GM21528 (cell line): Measurements from ENCODE around the gene AP4M1.

Experiments
- ATAC-seq: cut with Tn5 transposase; IDR thresholded peaks from one replicate; pipeline ENCODE4 v1.9.1; 2021; ENCODE audit warnings: mild to moderate bottlenecking, moderate library complexity; ENCODE audit not compliant: unreplicated experiment, low FRiP score

The AP4M1 gene

GRCh38 chr7:100107125-100107737 lies 5.8 kb downstream of the AP4M1 start:
- no peak for ATAC-seq

GRCh38 chr7:100107890-100108289 lies 6.4 kb downstream of the AP4M1 start:
- ATAC-seq = no peak

DNA sequence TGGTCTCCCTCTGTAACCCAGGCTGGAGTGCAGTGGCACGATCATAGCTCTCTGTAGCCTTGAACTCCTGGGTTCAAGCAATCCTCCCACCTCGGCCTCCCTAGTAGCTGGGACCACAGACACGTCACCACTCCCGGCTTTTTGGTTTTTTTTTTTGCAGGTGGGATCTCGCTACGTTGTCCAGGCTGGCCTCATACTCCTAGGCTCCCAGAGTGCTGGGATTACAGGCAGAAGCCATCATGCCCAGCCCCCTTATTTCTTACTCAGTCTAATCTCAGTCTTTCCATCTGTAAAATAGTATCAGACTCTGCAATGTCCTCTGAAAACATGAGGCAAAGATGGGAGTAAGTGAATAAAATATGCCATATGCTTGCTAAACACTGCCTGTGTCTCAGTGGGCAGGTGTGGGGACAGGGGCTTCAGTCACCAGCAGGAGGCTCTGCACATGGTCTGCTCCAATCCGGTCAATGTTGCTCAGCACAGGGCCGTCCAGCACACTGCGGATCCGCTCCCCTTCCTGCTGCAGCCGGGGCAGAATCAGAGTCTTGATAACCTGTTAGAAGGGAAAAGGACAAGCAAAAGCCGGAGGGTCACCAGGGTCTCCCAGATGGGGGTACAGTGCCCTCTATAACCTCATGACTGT lies 8.2 kb downstream of the AP4M1 start:
- no peak for ATAC-seq

GRCh38 chr7:100111156-100111555 lies 9.7 kb downstream of the AP4M1 start:
- ATAC-seq = no peak

DNA sequence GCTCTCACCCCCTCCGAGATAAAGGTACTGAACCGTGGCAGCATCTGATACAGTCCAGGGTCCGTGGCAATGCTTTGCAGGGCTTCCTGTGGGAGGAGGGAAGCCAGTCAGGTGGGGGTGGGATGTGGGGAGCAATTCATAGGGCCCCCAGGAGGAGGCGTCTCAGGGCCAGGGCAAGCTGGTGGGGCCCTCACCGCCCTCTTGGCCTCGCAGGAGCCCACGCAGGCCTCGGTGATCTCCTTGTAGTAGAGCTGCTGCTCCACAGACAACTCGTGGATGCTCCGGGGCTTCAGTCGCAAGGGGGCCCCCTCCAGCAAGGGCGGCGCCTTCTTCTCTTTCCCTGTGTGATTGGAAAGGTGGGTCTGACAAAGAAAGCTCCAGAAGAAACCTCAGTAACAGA lies 10.5 kb downstream of the AP4M1 start:
- no peak for ATAC-seq

- ATAC-seq = no peak
Observed at GRCh38 chr7:100115026-100115425, 13.6 kb downstream of the AP4M1 start.

GRCh38 chr7:100118388-100119071 lies 17.1 kb downstream of the AP4M1 start:
- no peak for ATAC-seq

DNA sequence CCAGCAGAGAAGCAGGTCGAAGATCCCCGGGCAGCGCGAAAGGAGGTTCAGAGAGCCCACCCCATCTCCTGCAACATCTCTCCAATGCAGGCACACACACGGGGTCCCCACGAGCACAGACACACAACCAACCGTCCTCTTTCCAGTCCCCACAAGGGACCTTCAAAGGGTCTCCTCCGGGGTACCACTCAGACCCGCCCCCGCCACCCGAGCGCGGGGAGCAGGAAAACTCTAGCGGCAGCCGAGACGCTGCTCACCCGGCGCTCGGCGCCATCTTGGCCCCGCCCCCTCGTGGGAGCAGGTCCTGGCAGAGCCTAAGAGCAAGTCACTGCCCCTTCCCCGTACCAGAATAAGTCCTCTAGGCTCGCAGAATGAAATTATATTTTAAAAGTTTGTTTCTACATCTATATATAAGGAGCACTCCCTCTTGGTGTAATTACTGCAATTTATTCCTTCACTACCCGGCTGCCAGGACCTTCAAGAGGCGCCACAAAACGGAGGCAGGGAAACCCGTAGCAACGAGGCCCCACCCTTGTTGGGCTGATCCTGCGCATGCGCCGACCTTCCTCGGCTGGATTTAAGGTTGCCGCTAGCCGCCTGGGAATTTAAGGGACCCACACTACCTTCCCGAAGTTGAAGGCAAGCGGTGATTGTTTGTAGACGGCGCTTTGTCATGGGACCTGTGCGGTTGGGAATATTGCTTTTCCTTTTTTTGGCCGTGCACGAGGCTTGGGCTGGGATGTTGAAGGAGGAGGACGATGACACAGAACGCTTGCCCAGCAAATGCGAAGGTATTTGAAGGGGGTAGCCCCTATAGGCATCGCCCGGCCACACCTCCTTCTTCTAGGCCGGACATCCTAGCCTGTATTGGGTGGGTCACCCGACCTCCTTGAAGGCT lies 17.9 kb downstream of the AP4M1 start, which contains the start of the genes CNPY4 and TAF6:
TSS of gene CNPY4 (plus strand) at position 563 of the 898 bp plus-strand sequence. CDS start at position 674, 111 bp downstream.
TSS of gene TAF6 (minus strand) at position 287 of the 898 bp plus-strand sequence. CDS start 5,149 bp downstream, outside the sequence.
- ATAC-seq = peak; percentile 74

DNA sequence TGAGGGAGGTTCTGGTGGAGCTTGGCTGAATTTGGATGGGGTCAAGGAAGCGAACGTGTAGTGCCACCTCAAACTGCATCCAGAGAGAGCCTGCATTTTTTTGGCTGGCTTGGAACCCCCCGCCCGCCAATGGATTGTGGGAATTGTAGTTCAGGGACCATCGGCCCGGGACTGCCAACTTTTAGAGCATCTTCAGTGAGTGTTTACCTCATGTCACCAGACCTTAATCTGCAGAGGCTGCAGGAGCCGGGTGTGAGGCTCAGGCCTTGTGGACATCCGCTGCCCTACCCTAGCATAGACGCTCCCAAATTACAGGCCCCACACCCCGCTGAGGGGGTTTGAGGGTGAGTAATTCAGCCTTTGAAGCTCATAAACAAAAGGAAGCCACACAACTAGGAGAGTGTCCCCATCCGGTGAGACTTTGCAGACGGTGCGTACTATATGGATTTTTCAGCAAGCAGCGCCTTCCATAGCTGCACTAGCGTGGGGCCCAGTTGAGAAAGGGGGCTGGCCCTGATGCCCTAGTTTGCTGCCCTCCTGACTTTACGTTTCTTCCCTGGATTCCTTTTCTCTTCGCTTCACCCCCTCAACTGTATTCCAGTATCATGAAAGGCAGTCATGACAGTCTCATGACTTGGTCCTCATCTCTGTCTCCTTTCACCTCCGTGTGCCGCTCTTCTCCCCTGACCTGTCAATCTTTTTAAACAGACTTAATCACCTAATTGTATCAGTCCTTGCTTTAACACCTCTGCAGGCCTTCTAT lies 18.7 kb downstream of the AP4M1 start:
- ATAC-seq = peak; percentile 29

- no peak for ATAC-seq
Observed at GRCh38 chr7:100120733-100121036, 19.2 kb downstream of the AP4M1 start.

DNA sequence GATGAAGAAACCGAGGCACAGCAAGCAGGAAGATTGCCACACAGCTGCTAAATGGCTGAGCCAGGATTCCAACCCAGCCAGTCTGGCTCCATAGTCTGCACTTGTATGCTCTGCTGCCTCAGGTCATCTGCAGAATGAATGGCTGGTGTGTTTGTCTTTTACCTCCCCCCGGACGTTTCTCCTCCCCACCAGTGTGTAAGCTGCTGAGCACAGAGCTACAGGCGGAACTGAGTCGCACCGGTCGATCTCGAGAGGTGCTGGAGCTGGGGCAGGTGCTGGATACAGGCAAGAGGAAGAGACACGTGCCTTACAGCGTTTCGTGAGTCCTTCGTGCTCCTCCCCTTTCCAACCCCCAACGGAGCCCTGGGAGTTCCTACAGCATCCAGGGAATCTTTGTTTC lies 20.6 kb downstream of the AP4M1 start:
- ATAC-seq = no peak

GRCh38 chr7:100122568-100122967 lies 21.1 kb downstream of the AP4M1 start:
- ATAC-seq = no peak

- no peak for ATAC-seq
Observed at GRCh38 chr7:100124301-100125230, 23.1 kb downstream of the AP4M1 start.

GRCh38 chr7:100126239-100126930 lies 24.9 kb downstream of the AP4M1 start:
- peak; percentile 4 for ATAC-seq

GRCh38 chr7:100126931-100127865 lies 25.8 kb downstream of the AP4M1 start, which contains the start of gene MBLAC1:
Gene MBLAC1 (plus strand): TSS chr7:100126967. CDS start chr7:100127396, 429 bp downstream.
- peak; percentile 52 for ATAC-seq

DNA sequence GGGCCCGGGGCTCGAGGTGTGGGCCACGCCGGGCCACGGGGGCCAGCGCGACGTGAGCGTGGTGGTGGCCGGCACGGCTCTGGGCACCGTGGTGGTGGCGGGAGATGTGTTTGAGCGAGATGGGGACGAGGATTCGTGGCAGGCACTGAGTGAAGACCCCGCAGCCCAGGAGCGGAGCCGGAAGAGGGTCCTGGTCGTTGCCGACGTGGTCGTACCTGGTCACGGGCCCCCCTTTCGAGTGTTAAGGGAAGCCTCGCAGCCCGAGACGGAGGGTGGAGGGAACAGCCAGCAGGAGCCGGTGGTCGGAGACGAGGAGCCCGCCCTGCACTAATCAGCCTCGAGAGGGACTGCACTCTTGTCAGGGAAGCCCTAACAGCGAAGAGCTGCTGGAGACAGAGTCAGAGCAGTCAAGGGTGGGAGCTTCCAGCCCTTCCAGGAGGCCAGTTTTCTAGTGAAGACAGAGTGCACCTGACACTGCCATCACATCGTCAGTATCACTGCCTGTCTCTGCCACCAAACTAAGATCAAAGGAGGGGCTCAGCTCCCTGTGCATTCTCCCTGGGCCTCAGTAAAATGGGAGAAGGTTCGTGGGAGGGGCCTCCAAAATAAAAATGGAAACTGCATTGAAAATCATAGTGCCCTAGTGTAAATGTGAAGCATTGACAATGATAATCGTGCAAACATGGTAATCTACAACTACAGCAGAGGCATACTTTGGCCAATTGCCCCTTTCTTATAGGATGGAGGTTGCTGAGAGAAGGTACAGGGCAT lies 26.6 kb downstream of the AP4M1 start:
- ATAC-seq = peak; percentile 4

GRCh38 chr7:100128637-100128963 lies 27.2 kb downstream of the AP4M1 start:
- no peak for ATAC-seq
